Measurements from ENCODE around the gene PSAP.

The PSAP gene

GRCh38 chr10:71849461-71849908, 1.6 kb downstream of the PSAP start:
- H4K20me1 ChIP-seq (ENCODE audit: insufficient read depth, low read length): peaks cover 10% of the 10 kb centered on the region
- TF ChIP-seq EZH2 (optimal IDR thresholded peaks at IDR 0.05; ENCODE audit: low read depth, low read length): no peak
- no peak for TF ChIP-seq CTCF (IDR thresholded peaks at IDR 0.05; ENCODE audit: low read length)
- TF ChIP-seq EZH2phosphoT487 (IDR thresholded peaks at IDR 0.05; ENCODE audit: low read length): no peak
- H3K27ac ChIP-seq (ENCODE audit: low read length): no peak overlapping the region
- no peaks in the 10 kb centered on the region for H3K27me3 ChIP-seq (replicated peaks; ENCODE audit: insufficient read depth, low read length)
- H3K9me3 ChIP-seq (replicated peaks; ENCODE audit: insufficient read depth, low read length): no peaks in the 10 kb centered on the region
- H3F3A ChIP-seq (ENCODE audit: insufficient read depth, low read length): peaks cover 4% of the 10 kb centered on the region
- H2AFZ ChIP-seq (ENCODE audit: low read length): no peak overlapping the region
- peaks cover 66% of the 10 kb centered on the region for H3K79me2 ChIP-seq (ENCODE audit: low read length)
- H3K9me2 ChIP-seq (replicated peaks; ENCODE audit: insufficient read depth, low read length): no peaks in the 10 kb centered on the region
- DNase-seq: no peak
- H3K9ac ChIP-seq (ENCODE audit: low read length): no peak overlapping the region
- H3K36me3 ChIP-seq (replicated peaks; ENCODE audit: insufficient read depth, low read length): no peaks in the 10 kb centered on the region
- peak overlapping the region; percentile 91 for H3K4me2 ChIP-seq (ENCODE audit: low read depth, low read length)
- peak overlapping the region; percentile 98 for H3K4me3 ChIP-seq (ENCODE audit: low read length)
- H3K4me1 ChIP-seq (ENCODE audit: low read length): peaks cover 10% of the 10 kb centered on the region; the same call in 1 of the 2 replicates

- Histone ChIP-seq H3F3A (ENCODE audit: insufficient read depth, low read length) (peaks cover 4% of the 10 kb centered on the region), H3K4me3 (ENCODE audit: low read length) (no peak overlapping the region), H3K9ac (ENCODE audit: low read length) (no peak overlapping the region), H3K4me2 (ENCODE audit: low read depth, low read length) (no peak overlapping the region), H4K20me1 (ENCODE audit: insufficient read depth, low read length) (peaks cover 10% of the 10 kb centered on the region), H3K27ac (ENCODE audit: low read length) (no peak overlapping the region), H3K4me1 (ENCODE audit: low read length) (peaks cover 12% of the 10 kb centered on the region; the same call in 1 of the 2 replicates), H3K79me2 (ENCODE audit: low read length) (peaks cover 75% of the 10 kb centered on the region), H3K9me2 (replicated peaks; ENCODE audit: insufficient read depth, low read length) (no peaks in the 10 kb centered on the region), H3K9me3 (replicated peaks; ENCODE audit: insufficient read depth, low read length) (no peaks in the 10 kb centered on the region), H2AFZ (ENCODE audit: low read length) (no peak overlapping the region), H3K27me3 (replicated peaks; ENCODE audit: insufficient read depth, low read length) (no peaks in the 10 kb centered on the region), H3K36me3 (replicated peaks; ENCODE audit: insufficient read depth, low read length) (no peaks in the 10 kb centered on the region)
- TF ChIP-seq EZH2phosphoT487 (IDR thresholded peaks at IDR 0.05; ENCODE audit: low read length) (no peak), CTCF (IDR thresholded peaks at IDR 0.05; ENCODE audit: low read length) (no peak), EZH2 (optimal IDR thresholded peaks at IDR 0.05; ENCODE audit: low read depth, low read length) (no peak)
- no peak for DNase-seq
Observed at GRCh38 chr10:71848325-71849275, 2.5 kb downstream of the PSAP start.

GRCh38 chr10:71847418-71847817, 3.6 kb downstream of the PSAP start:
- TF ChIP-seq CTCF (IDR thresholded peaks at IDR 0.05; ENCODE audit: low read length) (no peak), EZH2phosphoT487 (IDR thresholded peaks at IDR 0.05; ENCODE audit: low read length) (no peak), EZH2 (optimal IDR thresholded peaks at IDR 0.05; ENCODE audit: low read depth, low read length) (no peak)

More at GRCh38 chr10:71847418-71847817, 3.6 kb downstream of the PSAP start:
- peaks cover 20% of the 10 kb centered on the region for H4K20me1 ChIP-seq (ENCODE audit: insufficient read depth, low read length)
- H3K4me1 ChIP-seq (ENCODE audit: low read length): peaks cover 24% of the 10 kb centered on the region
- H2AFZ ChIP-seq (ENCODE audit: low read length): no peak overlapping the region
- peaks cover 86% of the 10 kb centered on the region for H3K79me2 ChIP-seq (ENCODE audit: low read length)
- no peaks in the 10 kb centered on the region for H3K9me3 ChIP-seq (replicated peaks; ENCODE audit: insufficient read depth, low read length)
- H3K4me3 ChIP-seq (ENCODE audit: low read length): no peak overlapping the region
- no peak overlapping the region for H3K27ac ChIP-seq (ENCODE audit: low read length)
- H3K27me3 ChIP-seq (replicated peaks; ENCODE audit: insufficient read depth, low read length): no peaks in the 10 kb centered on the region
- no peak overlapping the region for H3K9ac ChIP-seq (ENCODE audit: low read length)
- H3K4me2 ChIP-seq (ENCODE audit: low read depth, low read length): no peak overlapping the region
- no peaks in the 10 kb centered on the region for H3K36me3 ChIP-seq (replicated peaks; ENCODE audit: insufficient read depth, low read length)
- no peak for DNase-seq
- peaks cover 4% of the 10 kb centered on the region for H3F3A ChIP-seq (ENCODE audit: insufficient read depth, low read length)
- no peaks in the 10 kb centered on the region for H3K9me2 ChIP-seq (replicated peaks; ENCODE audit: insufficient read depth, low read length)

Data from MM.1S (cell line).